Measurements from ENCODE around the gene TMEM52.
"Not testable (repeated sequence)": the region's sequence is repeated elsewhere in the genome, so short reads cannot be mapped to it uniquely, and the experiment has no call there.

Gene TMEM52

DNA sequence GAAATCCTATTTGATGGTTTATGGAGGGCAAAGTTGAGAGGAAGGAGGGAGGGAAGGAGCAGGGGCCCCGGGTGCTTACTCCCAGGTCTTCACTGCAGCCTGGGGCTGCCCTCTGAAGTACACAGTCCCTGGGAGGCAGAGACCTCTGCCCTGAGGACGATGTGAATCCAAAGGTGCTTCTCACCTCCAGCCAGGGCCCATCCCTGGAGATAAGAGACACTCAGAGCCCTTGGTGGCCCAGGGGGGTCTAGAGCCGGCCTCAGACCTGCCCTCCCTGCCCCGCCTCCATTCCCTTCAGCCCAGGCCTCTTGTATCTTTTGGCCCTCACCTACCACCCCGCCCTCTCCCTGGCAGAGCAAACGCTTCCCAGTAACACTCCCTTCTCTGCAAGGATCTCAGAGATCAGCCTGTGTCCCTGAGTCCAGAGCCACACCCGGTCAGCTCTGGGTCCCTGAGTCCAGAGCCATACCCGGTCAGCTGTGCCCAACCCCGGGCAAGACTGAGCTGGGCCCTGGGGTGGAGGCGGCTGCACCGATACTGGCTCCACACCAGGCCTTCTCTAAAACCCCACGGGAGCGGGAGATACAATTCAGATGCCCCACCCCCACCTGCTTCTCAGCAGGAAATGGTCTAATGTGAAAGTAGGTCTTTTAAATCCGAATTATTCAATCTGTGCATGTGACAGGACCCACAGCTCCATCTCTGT, 24.6 kb downstream of the TMEM52 start:
- DNase-seq (ENCODE audit: low spot score): no peak

- no peak for DNase-seq (ENCODE audit: low spot score)
Observed at GRCh38 chr1:1893997-1894353, 25.1 kb downstream of the TMEM52 start.

GRCh38 chr1:1893291-1893985, 25.6 kb downstream of the TMEM52 start:
- DNase-seq (ENCODE audit: low spot score): no peak

DNA sequence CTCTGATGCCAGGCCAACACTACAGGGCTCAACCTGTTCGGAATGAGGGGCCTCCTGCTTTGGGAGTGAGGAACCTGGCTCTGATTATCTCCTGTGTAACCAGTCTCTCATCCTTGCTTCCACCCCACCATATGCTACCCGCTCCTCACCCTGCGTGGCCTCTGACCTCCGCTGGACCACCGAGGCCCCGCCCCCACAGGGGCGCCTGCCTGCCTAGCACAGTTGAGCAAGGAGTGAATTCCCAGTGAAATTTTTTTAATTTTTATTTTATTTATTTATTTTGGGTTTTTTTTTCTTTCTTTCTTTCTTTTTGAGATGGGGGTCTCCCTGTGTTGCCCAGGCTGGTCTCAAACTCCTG, 26.3 kb downstream of the TMEM52 start:
- DNase-seq (ENCODE audit: low spot score): no peak

GRCh38 chr1:1892079-1892762, 26.9 kb downstream of the TMEM52 start:
- no peak for DNase-seq (ENCODE audit: low spot score)

DNA sequence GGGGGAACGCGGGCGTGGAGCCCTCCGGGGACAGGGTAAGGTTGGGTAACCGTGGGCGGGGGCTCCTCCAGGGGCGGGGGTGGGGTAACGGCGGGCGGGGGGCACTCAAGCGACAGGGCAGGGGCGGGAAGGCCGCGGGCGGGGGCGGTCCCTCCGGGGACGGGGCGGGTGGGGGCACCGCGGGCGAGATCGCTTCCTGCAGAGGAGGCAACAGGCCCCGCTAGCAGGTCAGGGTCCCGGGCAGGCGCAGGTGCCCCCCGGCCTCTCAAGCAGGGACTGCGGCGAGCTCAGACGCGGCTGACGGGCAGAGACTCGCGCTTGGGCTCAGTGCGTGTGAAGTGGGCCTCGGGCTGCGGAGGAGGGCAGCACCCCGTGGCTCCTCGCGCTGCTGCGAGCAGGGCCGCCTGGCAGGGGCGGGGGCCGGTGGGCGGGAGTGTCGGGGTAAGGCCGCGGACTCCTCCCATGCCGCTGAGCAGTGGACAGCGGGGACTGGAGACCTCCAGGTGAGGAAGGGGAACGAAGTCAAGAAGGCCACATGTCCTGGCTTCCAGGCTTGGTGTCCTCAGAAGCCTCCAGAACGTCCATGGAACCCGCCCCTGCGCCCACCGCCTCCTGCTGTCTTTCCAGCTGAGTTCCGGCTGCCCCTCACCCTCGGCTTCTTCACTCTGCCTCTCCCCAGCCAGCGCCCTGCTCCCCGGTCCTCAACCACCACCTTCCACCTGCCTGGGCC, 27.6 kb downstream of the TMEM52 start:
- peak; percentile 82 for DNase-seq (ENCODE audit: low spot score)

GRCh38 chr1:1890506-1891348, 28.4 kb downstream of the TMEM52 start, which contains the start of gene GNB1:
TSS of gene GNB1 (minus strand) at chr1:1891087. CDS start at chr1:1825453, 65,634 bp downstream.
- peak; percentile 82 for DNase-seq (ENCODE audit: low spot score)

DNA sequence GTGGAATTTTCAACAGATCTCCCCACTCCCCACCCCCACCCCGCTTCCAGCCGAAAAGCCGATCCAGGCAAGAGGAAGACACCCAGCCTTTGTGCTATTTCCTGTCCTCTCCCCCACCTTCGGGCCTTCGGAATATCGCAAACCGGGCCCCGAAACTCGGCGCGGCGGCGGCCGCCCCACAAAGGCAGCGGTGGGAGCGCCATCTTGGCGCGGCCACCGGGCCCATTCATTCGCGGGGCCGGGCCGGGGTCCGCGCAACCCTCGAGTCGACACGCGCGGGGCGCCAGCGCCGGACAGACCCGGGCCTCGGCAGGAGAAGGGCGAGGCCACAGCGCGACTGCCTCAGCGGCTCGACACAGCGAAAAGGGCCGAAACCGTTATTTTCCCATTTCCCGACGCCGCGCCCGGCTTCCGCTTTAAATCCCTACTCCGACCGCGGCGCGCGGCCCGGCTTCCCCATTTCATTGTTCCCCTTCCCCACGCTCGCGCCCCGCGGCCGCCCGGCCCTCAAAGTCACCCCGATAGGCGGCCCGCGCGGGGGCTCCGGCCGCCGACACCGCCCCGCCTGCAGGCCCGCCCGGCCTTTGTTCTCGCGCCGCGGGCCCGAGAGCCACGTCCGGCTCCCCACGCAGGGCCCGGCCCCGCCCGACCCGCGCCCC, 29.1 kb downstream of the TMEM52 start:
- peak; percentile 25 for DNase-seq (ENCODE audit: low spot score)

GRCh38 chr1:1889090-1889750, 29.9 kb downstream of the TMEM52 start:
- no peak for DNase-seq (ENCODE audit: low spot score)

GRCh38 chr1:1883890-1884289, 35.2 kb downstream of the TMEM52 start:
- DNase-seq (ENCODE audit: low spot score): not testable (repeated sequence)

DNA sequence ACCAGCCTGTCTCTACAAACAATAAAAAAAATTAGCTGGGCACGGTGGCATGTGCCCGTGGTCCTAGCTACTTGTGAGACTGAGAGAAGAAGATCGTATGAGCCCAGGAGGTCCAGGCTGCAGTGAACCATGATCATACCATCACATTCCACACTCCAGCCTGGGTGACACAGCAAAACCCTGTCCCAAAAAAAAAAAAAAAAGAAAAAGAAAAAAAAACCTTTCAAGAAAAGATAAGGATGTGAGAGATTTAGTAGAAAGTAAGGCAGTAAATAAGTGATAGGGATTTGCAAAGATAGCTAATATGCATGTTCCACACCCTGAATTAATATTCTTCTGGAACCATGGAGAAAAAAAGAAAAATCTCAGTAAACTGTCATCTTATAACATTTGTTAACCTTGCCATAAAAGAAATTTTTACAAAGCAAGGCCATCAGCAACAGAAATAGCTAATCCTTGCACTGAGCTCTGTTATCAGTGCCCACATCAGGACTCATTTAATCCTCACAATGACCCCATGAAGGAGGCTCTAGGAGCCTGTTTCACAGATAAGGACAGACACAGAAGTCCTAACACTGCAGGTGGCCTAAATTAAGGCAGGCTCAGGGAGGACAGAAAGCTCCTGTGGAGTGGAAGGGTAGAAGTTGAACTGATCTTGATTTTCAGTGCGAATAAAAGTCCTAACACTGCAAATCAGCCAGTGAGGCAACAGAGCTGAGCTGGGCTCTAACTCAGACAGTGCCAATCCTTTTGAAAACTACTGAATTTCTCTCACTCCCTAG, 35.8 kb downstream of the TMEM52 start:
- DNase-seq (ENCODE audit: low spot score): no peak

GRCh38 chr1:1881727-1882126, 37.4 kb downstream of the TMEM52 start:
- DNase-seq (ENCODE audit: low spot score): no peak

DNA sequence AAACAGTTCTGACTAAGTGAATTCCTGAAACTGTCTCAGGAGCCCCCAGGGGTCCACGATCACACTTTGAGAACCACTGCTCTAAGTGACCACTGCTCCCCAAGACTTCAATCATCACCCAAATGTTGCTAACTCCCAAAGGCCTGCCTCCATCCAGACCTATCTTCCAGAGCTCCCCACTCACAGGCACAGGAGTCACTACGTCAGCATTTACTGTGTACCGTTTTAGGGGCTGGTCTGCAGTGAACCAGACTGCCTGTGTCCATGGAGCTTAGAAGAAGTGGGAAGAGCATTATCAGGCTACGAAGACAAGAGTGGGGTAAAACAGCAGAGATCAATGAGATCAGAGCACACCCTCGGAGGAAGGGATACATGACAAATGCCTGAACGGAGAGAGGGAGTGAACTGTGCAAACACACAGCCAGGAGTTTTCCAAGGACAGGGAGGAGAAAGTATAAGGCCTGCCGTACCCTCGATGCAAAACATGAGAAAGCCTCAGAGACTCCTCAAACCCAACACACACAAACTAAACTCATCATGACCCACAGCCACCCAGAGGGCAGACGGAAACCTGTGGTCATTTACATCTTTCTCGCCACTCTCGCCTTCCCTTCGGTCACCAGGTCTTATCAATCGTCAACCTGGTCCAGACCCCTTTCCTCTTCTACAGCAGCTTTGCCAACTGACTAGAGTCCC, 38.3 kb downstream of the TMEM52 start:
- DNase-seq (ENCODE audit: low spot score): no peak

DNA sequence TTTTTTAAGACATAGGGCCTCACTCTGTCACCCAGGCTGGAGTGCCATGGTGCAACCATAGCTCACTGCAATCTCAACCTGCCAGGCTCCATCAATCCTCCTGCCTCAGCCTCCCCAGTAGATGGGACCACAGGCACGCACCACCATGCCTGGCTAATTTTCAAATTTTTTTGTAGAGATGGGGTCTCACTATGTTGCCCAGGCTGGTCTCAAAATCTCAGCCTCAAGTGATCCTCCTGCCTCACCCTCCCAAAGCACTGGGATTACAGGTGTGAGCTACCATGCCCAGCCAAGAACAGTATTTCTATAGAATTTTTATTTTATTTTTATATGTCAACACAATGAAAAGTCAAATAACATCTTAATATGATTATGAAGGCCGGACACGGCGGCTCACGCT, 39.1 kb downstream of the TMEM52 start:
- no peak for DNase-seq (ENCODE audit: low spot score)

DNA sequence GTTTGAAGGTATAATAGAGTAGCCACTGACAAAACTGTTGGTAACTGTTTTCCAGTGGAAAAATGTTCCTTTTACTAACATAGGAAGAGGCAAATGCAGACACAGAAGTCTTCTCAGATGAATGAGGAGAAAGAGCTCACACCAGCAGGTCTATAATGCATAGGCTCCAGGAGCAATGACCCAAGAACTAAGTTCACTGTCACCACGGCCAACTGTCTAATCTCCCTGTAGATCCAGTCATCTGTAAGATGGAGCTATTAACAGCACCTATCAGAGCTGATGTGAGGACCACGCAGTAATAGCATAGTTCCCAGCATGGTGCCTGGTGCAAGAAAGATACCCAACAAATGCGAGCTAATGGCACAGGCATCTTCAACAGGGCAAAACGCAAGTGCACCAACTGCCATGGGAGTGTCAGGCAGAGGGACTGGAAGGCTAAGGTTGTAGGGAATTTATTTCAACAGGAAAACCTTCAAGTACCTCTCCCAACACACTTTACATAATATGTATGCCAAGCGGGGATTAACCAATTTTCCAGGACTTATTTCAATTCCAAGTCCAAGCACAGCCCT, 41.1 kb downstream of the TMEM52 start:
- DNase-seq (ENCODE audit: low spot score): no peak

GRCh38 chr1:1876335-1876930, 42.6 kb downstream of the TMEM52 start:
- DNase-seq (ENCODE audit: low spot score): no peak

GRCh38 chr1:1875932-1876331, 43.1 kb downstream of the TMEM52 start:
- no peak for DNase-seq (ENCODE audit: low spot score)

GRCh38 chr1:1874901-1875300, 44.2 kb downstream of the TMEM52 start:
- no peak for DNase-seq (ENCODE audit: low spot score)
